Activated CD4-positive, alpha-beta T cell treated with anti-CD3 and anti-CD28 coated beads, Interleukin-2, amount 50 U/mL, for 48 hours (primary cell): ENCODE data around the gene KIF17.

Experiments
- DNase-seq, 2 experiments: peaks; one replicate each; pipeline ENCODE4 v3.0.0-alpha.2; 2020

KIF17 gene

GRCh38 chr1:20717452-20718342 is at the start of gene KIF17:
Gene KIF17 (minus strand): TSS chr1:20718007. CDS start chr1:20717706, 301 bp downstream.
- DNase-seq: peak; percentile 57 to 64

DNA sequence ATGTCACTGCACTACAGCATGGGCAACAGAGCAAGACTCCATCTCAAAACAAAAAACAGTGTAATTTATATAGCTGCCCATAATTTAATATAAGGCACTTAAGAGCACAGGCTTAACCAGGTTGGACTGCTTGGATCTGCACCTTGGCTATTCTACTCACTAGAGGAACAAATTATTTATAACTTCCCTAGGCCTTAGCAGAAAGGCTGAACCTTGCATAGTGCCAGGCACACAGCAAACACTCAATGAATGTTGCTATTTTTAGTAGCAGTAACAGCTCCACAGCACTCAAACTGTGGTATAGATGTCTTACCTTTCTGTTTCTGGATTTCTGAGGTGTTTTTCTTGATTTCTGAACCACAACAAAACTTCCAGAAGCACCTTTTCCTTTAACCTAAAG is 49.5 kb upstream of the KIF17 start:
- DNase-seq: no peak

DNA sequence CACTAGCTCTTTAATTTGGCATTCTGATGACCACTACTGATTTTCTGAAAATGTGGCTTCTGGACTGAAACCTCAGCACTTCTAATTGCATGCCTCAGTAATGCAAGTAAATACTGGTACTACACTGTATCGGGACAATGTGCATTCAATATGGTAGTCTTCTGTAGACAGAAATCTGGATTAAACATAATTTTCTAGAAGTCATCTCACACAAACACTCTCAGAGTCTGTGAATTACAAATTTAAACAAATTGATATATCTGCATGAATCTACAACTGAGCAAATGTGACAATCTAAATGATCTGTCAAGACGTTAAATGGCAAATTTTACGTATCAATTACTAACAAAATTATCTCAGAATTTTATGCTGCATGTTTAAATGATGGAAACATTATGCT is 45.6 kb upstream of the KIF17 start:
- no peak for DNase-seq

DNA sequence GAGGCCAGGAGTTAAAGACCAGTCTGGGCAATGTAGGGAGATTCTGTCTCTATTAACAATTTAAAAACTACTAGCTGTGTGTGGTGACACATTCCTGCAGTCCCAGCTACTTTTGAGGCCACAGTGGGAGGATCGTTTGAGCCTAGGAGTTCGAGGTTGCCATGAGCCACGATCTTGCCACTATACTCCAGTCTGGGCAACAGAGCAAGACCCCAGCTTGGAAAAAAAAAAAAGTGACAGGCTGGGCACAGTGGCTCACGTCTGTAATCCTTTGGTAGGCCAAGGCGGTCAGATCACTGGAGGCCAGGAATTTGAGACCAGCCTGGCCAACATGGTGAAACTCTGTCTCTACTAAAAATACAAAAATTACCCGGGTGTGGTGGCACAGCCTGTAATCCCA is 42.5 kb upstream of the KIF17 start:
- no peak for DNase-seq

- DNase-seq: no peak
These were observed 35.8 kb upstream of the KIF17 start for GRCh38 chr1:20753589-20753988.

- no peak for DNase-seq
These were observed 33.7 kb upstream of the KIF17 start for GRCh38 chr1:20751462-20751990.

DNA sequence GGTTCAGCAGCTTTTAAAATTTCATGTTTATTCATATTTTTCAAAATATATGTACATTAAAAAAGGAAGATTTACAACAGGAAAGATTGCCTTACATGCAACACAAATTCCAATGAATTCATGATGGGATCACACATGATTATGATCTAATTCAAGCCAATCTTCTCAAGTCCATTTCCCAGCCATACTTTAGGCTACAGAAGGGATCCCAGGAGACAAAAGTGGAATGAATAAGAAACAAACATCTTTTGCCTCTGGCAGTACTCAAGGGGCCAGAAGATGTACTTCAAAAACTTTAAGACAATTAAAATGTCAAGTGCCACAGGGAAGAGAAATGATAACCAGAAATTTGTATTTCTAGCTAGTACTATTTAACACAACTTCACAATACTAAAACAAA is 24.9 kb upstream of the KIF17 start:
- DNase-seq: no peak

GRCh38 chr1:20740781-20741180 is 23.0 kb upstream of the KIF17 start:
- DNase-seq: no peak

GRCh38 chr1:20739225-20739624 is 21.4 kb upstream of the KIF17 start:
- no peak for DNase-seq

DNA sequence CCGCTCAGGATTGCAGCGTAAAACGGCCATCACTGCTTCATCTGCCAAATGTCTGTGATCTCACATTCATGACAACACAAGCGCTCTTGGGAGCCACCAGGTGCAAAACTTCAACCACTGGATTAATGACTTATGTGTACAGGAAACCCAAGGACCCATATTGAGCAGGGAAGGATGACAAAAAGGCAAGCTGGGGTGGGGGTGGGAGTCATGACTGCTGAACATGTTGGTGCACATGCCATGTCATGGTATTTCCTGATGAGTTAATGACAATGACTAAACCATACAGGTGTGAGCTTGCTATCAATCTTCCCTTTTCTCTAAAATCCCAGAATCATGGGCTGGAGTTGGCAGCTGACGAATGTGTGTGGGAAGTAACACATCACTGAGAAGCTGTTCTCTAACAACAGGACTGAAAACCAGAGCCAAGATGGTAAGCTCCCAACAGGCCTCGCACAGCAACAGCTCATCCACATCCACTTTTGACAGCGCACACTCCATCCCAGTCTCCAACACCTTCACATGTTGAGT is 17.8 kb upstream of the KIF17 start:
- DNase-seq: no peak

GRCh38 chr1:20733360-20733975 is 15.7 kb upstream of the KIF17 start:
- no peak for DNase-seq

- DNase-seq: peak; percentile 72 to 81
These were observed 15.0 kb upstream of the KIF17 start, which contains the start of gene SH2D5 for GRCh38 chr1:20732588-20733359. Gene SH2D5 (minus strand): TSS chr1:20732703. CDS start chr1:20728044, 4,659 bp downstream.

DNA sequence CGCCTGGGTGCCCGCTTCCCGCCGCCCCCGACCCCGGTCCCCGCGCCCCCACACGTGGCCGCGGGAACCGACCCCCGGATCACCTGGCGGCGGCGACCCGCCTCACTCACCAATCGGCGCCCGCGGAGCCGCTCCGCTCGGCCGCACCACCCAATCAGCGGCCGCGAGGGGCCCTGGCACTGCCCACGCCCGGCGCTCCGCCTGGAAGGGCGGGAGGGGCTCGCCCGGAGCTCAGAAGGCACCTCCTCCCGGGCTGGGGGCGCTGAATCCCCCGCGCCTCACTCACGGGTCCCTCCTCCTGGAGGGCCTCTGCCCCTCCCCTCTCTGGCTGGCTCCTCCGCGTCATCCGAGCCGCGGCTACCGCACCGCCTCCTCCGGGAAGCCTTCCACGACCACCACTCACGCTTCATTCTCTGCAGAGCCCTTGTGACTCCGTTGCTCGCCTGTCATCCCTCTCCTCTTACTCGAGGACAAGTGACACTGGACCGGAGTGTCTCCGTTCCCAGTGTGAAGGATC is 14.3 kb upstream of the KIF17 start:
- DNase-seq: peak; percentile 51 to 58

DNA sequence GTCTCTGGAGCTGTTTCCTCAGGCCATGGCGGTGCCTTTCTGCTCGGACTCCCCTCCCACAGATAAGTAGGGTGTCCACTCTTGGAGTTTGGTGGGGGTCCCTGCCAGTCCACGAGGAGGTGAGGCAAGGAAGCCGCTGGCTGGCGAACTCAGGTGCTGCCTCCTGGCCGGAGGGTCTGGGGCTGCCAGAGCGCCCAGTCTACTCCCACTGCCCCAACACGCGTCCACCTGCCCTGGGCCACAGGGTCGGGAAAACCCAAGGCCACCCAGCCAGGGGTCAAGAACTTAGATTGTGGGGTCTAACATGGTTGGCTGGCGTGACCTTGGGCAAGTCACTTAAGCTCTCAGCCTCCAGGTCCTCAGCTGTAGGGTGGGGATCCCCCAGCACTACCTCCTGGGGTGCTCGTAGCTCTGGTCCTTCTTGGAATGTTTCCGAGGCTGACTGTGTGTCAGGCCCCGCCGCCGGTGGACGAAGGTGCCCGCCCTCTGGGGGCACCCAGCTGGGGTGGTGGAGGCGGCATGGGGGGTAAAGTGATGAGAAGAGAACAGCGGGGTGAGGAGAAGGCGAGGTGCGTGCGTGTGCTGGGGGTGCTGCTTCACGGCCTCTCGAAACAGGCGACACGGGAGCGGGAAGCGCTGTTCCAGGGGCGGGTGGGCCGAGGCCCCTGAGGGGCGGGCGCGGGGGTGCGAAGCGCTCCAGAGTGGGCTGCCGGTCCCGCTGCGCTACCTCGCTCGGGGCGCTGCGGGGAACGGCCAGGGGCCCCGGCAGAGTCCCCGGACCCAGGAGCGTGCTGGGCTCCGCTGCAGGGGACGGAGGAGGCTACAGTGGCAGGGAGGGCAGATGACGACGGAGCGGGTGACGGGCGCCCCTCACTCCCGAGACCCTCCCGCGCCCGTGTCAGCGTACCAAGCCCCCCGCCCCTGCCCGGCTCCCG is 13.5 kb upstream of the KIF17 start:
- no peak for DNase-seq

GRCh38 chr1:20730690-20731056 is 12.9 kb upstream of the KIF17 start:
- DNase-seq: no peak

- DNase-seq: no peak
These were observed 12.3 kb upstream of the KIF17 start for GRCh38 chr1:20729990-20730689.

DNA sequence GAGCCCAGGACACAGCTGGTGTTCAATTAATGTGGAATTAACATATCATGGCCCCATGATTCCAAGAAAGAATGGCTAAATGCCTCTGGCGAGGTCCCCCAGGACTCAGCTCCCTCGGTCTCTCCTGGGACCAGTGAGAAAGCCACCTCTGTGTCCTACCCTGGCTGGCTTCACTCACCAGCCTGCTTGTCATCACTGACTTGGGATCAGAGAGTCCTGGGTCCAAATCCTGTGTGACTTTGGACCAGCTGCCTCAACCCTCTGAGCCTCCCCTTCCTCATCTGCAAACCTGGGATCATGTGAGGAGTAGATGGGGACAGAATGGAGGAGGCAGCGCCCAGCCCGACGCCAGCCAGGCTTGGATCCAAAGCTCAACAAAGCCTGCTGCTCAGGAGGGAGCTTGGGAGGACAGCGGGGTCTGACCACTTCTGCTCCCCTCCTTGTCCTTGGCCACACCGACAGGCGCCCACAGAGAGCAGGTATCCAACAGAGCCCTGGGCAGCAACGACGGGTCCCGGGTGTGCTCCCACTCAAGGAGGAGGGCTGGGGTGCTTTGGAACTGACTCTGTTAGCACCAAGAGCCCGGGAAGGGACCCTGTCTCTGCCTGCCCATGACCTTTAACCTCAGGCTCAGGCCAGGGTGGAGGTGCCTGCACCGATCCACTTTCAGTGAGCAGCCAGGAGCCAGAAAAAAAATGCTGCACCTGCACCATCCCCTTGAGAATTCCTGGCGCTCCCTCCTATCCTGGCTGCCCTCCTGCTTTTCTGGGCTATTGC is 11.5 kb upstream of the KIF17 start:
- no peak for DNase-seq

DNA sequence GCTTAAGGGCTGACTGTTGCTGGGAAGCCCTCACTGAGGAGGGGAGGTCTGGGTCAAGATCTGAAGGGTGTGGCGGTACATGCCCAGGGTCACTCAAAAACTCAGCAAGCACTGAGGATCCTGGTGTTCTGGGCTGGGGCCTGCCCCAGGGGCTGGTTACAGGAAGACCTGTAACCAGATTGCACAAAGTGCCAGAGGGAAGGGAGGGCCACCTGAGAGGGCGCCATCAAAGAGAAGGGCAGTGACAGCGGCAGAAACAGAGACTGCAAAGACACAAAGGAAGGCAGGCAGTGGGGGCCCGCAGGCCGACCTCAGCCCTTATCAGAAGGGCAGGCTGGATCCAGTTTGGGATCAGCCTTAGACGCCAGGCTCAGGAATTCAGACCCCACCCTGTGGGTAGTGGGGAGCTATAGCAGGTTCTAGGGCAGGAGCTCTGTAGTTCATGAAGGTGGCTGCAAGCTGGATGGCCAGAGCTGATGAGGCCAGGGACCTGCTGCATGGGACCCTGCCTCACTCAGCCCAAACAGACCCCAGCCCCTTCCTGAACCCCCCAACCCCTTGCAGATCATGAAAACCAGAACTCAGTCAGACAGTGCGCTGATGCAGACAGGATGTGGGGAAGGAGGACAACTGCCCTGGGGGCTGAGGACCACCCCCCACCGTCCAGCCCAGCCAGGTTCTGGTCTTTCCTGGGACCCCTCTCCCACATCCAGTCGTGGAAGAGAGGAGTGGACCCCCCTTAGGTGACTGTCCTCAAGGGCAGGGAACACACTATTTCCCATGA is 10.8 kb upstream of the KIF17 start:
- no peak for DNase-seq

GRCh38 chr1:20727746-20728316 is 10.0 kb upstream of the KIF17 start:
- no peak for DNase-seq
